GM19397 (cell line): ENCODE measurements around the gene C14orf119.
A peak's percentile ranks its signal among the peaks of the same experiment; 100 is the strongest.
"Not testable (repeated sequence)": the region's sequence is repeated elsewhere in the genome, so short reads cannot be mapped to it uniquely, and the experiment has no call there.

Source experiments
- ATAC-seq: cut with Tn5 transposase; IDR thresholded peaks from one replicate; pipeline ENCODE4 v1.9.1; 2021; ENCODE audit warnings: mild to moderate bottlenecking, moderate library complexity; ENCODE audit not compliant: unreplicated experiment

C14orf119 gene

GRCh38 chr14:23107620-23108019 is 12.3 kb downstream of the C14orf119 start:
- ATAC-seq = not testable (repeated sequence)

DNA sequence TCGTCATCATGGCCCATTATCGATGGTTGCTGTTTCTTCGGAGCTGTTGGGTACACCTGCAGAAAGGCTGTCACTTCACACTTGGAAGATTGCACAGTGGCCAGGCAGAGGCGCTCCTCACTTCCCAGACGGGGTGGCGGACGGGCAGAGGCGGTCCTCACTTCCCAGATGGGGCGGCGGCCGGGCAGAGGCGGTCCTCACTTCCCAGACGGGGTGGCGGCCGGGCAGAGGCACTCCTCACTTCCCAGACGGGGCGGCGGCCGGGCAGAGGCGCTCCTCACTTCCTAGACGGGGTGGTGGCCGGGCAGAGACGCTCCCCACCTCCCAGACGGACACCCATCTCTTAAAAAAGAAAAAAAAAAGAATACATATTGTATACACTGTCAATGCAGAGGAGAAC is 12.9 kb downstream of the C14orf119 start:
- ATAC-seq = not testable (repeated sequence)

DNA sequence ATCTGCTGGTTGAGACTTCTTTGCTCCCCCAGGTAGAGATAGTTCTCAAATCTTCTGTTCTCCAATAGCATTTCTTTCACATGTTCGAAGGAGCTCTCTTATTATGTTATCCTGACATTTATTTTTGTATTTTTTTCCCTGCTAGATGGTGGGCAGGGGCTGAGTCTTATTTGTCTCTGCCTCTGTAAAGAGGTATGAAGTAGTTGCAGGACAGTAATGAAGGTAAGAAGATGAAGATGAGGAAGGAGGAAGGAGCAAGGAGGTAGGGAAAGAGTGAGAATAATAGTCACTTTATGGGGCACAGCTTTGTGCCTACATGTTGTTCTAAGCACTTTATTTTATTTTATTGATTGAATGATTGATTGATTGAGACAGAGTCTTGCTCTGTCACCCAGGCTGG is 14.5 kb downstream of the C14orf119 start:
- no peak for ATAC-seq

DNA sequence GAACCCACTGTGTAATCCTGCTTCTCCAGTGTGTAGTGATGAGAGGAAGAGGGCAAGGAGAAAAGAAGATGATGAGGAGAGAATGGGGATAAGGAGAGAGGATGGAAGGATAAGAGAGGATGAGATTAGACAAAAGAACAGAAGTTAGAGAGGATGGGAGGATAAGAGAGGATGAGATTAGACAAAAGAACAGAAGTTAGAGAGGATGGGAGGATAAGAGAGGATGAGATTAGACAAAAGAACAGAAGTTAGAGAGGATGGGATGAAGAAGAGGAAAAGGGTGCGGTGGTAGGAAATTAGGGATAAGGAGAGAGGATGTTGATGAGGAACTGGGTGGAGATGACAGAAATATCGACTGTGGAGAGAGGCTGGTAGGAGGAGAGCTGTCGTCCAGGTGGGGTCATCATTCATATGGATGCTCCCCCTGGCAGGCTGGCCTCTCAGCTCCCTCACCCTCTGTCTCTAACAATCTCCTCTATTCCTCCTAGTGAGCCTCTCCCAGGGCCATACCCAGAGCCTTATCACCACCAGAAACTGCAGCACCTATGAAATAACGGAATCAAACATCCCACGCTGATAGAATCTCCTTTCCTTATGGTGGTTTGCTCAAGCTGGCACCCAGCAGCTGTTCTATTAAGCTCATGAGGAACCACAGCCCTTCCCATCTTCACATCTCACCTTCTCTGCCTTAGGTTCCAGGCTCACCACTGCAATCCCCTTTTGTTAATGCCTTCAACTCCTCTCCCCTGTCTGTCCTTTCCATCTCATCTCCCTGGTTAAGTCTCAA is 15.5 kb downstream of the C14orf119 start:
- ATAC-seq = no peak

- no peak for ATAC-seq
These were observed 17.3 kb downstream of the C14orf119 start for GRCh38 chr14:23112359-23113178.

DNA sequence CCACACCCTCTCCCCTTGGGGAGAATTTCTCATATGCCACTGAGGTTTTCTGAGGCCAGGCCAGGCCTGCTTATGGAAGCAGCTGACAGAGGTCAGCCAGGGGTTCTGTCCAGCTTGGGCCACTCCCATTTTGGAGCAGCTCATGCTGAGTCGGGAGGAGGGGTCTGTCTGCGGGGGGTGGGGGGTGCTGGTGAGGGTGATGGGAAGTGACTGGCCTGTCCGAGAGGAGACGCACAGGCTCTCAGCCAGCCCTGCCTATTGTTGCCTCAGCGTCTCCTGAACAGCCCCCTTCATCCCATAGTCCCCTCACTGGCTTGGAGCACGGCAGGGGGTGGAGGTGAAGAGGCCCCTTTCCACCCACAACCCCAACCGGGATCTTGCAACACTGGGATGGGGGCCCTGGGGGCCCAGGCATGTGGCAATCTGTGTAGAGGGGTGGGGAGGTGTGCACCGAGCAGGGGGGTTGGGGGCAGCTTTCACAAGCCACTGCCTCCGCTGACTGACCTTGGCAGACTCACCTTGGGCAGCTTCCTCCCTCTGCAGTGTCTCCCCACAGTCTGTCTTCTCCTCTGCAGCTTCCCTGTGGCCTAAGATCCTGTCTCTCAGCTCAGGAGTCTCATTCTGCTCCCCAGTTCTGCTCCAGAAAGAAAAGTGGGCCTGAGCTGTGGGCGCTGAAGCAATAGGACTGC is 18.3 kb downstream of the C14orf119 start:
- no peak for ATAC-seq

DNA sequence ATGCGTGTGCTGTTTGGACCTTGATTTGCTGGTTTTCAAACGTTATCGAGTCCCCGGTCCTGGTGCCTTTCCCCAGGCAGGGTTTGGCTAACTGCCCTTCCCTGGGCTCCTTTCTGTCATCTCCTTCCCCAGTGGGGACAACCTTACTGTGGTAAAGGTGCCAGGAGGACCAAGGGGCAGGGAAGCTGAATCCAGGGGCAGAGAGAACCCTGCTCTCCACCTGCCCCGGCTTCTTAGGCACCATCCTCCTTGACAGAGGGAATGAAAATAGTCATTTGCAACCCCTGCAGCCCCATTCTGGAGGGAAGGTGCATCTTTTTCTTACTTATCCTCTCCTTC is 18.8 kb downstream of the C14orf119 start:
- no peak for ATAC-seq

DNA sequence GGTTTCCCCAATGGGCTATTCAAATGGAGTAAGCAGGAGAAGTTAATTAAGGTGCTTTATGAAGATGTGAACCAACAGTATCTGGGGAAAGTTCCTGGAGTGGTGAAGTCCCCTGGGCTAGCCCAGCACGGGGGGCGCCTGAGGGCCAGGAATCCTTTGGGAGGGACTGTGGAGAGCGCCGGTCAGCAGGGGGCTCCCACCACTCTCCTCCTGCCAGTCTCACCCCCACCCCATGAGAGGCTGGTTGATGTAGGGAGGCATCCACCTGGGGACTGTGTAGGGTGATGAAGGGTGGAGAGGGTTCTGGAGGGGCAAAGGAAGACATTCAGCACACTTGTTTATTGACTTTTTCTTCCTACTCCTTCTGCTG is 19.3 kb downstream of the C14orf119 start:
- ATAC-seq = no peak

- no peak for ATAC-seq
These were observed 19.9 kb downstream of the C14orf119 start for GRCh38 chr14:23115039-23115731.

DNA sequence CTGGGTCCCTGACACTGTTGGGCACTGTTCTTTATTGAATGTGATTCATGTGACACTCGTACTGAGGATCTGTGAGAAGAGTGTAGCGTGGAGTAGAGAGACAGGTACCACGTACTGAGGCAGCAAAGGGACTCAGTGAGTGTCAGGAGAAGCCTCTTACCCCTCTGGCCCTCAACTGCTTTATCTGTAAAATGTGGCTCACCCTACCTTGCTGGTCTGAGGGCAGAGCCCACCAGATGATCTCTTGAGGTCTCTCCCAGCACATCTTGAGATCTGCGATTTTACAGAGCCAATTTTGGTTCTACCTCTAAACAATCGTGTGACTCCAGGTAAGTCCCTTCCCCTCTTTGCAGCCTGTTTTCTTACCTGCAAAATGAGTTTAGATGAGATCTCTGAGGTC is 20.6 kb downstream of the C14orf119 start:
- no peak for ATAC-seq

DNA sequence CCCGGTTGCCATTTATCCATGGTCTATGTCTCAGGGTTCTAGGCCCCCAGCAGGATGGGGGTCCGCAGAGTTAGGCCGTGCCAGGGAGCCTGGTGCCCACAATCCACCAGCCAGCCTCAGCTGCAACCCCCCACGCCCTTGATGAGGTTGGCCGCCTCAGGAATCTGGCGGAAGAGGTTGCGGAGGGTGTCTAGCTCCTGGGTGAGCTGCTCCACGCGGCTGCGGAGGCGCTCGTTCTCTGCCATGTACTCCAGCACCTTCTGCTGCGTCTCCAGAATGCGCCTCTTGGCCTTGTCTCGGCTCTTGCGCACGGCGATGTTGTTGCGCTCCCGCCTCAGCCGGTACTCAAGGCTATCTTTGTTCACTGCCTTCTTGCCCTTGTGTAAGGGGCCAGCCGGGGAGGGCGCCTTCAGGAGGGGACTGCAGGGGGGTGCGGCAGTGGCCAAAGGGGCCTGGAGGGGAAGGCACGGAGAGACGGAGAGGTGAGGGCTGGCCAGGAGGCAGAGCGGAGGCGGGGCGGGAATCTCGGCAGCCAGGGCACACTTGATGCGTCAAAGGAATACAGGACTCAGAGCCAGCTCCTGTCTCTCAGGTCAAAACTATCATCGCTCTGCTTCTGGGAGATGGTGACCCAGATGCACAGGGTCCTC is 22.2 kb downstream of the C14orf119 start:
- no peak for ATAC-seq

DNA sequence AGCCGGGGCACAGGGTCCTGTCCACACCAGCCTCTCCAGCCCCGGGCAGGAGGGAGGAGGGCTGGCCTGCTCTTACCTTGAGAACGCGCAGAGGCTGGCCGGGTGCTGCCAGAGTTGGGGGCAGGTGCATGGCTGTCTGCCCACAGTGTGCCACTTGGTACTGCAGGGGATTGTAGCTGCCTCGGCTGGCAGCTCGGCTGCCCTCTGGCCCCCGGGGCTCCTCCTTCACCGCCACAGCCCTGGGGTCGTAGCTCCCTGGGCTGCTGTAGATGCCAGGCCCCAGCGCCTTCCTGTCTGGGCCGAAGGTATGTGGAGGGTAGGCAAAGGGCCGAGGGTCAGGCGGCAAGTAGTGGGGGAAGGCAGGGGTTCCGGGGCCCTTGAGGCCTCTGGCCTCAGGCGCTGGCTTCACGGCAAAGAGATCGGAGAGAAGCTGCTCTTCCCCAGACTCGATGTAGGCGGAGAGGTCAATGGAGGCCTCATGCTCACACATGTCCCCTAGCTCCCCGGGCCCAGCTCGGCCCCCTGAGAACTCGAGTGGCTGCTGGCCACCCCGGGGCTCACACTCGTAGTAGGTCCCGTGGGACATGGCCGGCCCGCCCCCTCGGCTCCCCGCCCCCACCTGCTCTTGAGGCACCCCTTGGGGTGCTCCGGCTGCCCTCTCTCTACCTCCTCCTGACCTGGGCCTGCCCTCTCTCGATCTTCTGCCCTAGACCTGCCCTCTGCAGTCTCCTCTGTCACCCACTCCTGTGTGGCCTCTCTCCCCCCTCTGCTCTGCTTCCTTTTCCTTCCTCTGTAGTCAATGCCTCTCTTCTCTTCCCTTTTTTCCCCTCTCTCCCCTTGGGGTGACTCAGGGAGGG is 23.4 kb downstream of the C14orf119 start, which contains the start of gene CEBPE:
Gene CEBPE, minus strand, starts transcription at position 750 of the 857 bp plus-strand sequence. Its CDS starts 164 bp downstream, at position 586.
- ATAC-seq = no peak

DNA sequence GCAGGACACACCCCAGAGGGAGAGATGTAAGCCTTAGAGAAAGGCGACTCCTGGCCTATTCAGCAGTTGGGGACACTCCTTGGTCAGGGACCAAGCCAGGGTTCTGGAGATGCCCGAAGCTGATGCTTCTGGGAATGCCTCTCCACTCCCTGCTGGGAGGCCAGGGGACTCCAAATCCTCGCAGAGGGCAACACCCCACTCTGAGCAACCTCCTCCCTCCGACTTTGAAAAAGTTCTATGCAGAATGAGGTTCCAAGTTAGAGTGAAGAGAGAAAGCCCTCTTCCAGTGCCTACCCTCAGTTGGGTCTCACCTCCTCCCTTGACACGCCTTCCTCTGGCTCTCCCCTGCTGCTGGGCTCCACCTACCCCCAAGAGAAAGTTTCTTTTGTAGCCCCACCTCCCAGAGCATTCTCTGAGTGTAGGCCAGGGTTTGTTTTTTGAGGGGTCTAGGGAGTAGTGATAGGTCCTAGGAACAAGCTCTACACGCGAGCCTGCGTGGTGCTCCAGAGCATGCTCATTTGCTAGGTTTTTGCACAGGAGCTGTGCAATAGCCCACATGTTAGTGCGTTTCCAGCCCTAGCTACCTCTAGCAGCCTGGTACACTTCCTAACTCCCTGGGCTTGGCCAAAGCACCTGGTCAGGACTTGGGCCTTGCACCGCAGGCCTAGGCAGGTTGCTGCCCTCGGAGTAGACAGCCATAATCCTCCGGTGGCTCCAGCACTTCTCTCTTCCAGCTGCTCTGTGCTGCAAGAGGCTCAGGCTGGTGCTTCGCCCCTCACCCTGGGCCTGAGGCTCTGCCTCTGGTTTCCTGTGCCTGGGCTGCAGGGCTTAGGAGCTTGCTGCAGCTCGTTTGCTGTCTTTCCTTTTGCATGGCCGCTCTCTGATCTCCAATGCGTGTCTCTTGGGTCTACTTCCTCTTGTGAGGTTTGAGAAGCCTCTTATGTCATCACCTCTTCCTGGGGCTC is 24.3 kb downstream of the C14orf119 start:
- ATAC-seq = no peak

DNA sequence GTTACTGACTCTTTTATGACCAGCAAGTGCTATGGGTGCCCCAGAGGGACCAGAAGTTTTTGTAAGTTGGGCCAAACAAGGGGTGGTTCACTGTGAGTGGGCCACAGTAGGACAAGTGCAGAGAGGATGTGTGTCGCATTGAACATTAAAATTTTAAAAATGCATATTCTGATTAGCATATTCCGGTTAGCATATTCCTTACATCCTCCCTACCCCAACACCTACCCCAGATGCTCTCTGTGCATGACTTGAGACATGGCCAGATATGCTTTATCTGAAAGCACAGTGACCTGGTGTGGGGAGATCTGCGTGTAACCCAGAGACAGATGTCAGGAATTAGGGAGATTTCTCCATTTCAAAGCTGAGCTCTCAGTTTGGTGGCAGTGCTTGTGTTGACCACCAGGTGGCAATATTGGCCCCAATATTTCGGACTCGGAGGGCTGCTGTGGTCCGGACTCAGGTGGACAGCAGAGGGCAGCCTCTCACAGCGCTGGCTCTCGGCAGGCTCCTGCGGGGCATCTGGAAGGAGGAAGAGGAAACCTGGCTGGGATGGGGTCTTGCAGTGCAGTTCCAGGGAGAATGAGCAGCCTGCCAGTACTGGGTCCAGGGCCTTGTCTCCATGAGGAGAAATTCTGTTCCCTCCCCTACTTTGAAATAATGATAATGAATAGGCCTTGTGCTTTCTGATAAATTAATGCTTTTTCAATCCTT is 25.4 kb downstream of the C14orf119 start:
- ATAC-seq = peak; percentile 61

GRCh38 chr14:23121361-23121771 is 26.1 kb downstream of the C14orf119 start:
- no peak for ATAC-seq

- ATAC-seq = no peak
These were observed 26.8 kb downstream of the C14orf119 start for GRCh38 chr14:23122086-23122485.

DNA sequence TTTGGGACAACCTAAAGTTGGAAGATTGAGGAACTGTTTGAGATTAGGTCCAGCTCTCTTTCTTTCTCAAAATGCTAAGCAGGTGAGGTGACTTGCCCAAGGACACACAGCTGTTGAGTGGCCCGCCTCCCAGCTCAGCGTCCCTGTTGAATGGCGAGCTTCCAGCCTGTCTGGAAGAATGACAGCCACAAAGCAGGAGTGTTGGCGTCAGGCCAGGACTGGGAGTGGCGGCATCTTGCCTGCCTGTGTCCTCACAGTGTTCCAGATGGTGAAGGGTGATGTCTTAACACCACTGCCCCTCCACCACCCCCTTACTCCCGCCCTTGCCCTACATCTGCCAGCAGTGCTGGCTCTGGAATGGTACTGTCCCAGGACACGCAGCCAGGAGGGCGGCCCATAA is 28.1 kb downstream of the C14orf119 start:
- no peak for ATAC-seq
